Stimulated activated naive CD8-positive, alpha-beta T cell treated with anti-CD3 and anti-CD28 coated beads, Interleukin-15, Interleukin-2, amounts not matched to agents 100 ng/mL and 50 ng/mL, for 24 hours (primary cell): Measurements from ENCODE around the gene VPS13D.

Source experiments
- H3K27ac Mint-ChIP-seq: one replicate; pipeline ENCODE4 v1.8.0; 2021; ENCODE audit warnings: mild to moderate bottlenecking, mixed read lengths
- H3K27me3 Mint-ChIP-seq: one replicate; pipeline ENCODE4 v1.8.0; 2021; ENCODE audit warnings: mixed read lengths
- H3K36me3 Mint-ChIP-seq: one replicate; pipeline ENCODE4 v1.8.0; 2021; ENCODE audit warnings: low read depth, mixed read lengths
- H3K4me1 Mint-ChIP-seq: one replicate; pipeline ENCODE4 v1.8.0; 2021; ENCODE audit warnings: low read depth, mixed read lengths
- H3K4me3 Mint-ChIP-seq: one replicate; pipeline ENCODE4 v1.8.0; 2021; ENCODE audit warnings: mild to moderate bottlenecking, mixed read lengths
- H3K9me3 Mint-ChIP-seq: one replicate; pipeline ENCODE4 v1.8.0; 2021; ENCODE audit warnings: mixed read lengths

Gene VPS13D

DNA sequence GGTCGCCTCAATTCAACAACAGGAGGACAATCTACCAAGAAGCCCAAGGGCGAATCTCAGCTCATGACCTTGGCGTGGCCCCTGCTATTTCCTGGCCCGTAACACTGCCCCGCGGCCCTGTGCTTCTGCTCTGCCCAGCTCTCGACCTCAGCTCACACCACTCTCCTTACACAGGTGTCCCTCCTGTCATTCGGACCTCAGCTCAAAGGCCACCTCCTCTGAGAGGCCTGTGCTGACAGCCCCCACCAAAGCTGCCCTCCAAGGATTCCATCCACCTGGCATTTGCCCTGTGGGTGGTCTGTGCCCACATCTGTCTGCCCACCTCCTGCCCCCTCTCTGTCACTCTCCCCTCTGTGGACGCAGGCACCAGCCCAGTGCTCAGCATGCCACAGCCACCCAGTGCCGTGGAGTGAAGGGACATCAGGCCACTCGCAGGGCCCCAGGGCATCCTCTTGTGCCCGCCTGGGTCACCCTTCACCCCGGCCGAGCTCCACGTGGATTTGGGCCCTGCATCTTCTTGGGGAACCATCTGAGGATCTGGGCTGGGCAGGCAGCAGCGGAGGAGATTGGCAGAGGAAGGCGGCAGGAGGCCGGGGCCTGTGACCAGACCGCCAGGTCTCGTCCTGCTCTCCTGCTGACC is 317.9 kb downstream of the VPS13D start:
- H3K27me3 Mint-ChIP-seq = no peaks in the 10 kb centered on the region
- peaks cover 19% of the 10 kb centered on the region for H3K4me1 Mint-ChIP-seq
- H3K9me3 Mint-ChIP-seq = no peaks in the 10 kb centered on the region
- H3K4me3 Mint-ChIP-seq = no peak overlapping the region
- H3K36me3 Mint-ChIP-seq = no peaks in the 10 kb centered on the region
- H3K27ac Mint-ChIP-seq = peak overlapping the region; percentile 26

DNA sequence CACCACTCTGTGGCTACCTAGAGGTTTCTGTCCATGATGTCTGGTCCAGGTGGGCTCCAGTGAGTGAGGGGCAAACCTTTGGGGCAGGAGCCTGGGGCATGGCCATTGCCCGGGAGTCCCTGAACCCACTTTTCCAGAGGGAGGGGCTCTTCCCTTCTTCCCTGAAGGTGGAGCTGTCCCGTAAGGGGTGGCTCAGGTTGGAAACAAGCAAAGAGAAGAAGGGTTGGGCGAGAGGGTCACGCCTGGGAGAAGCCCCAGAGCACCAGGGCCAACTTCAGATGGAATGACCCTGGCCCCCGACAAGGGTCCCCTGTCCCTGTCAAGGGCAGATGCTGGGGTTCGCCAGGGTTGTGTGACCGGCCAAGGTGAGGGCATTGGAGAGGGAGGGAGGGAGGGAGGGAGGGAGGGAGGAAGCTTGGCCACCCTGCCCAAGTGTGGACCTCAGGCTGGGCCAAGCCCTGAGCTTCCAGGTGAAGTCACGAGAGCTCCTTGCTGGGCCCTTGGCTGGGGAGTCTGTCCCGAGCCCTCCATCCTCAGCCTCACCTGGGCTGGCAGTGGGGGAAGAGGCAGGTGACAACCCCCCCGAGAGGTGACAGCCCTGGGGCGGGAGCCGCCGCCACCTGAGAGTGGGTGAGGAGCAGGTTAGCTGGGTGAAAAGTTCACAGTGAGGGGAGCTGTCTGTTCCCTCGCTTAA is 318.6 kb downstream of the VPS13D start:
- H3K27me3 Mint-ChIP-seq = no peaks in the 10 kb centered on the region
- no peak overlapping the region for H3K27ac Mint-ChIP-seq
- H3K4me1 Mint-ChIP-seq = peaks cover 19% of the 10 kb centered on the region
- no peaks in the 10 kb centered on the region for H3K9me3 Mint-ChIP-seq
- H3K4me3 Mint-ChIP-seq = no peak overlapping the region
- no peaks in the 10 kb centered on the region for H3K36me3 Mint-ChIP-seq

DNA sequence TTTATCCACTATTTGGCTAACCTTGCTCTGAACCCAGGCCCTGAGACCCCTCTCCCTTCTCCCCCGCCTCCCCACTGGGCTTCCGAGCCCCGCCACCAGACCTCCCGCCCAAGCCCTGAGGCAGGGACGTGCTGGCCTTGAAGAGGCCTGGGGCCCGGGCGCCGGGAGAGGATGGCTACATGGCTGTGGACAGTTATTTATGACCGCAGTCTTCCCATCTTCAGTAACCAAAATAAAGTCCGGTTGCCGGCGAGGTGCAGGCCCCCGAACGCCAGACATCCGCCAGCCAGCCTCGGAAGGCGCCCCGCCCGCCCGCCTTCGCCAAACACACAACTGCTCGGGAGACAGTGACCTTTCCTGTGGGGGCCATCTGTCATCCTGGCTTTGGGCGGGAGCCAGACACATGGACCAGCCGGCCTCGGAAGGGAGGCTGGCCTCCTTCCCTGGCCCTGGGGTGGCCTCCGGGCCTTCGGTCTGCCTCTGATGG is 319.2 kb downstream of the VPS13D start:
- peaks cover 19% of the 10 kb centered on the region for H3K4me1 Mint-ChIP-seq
- no peak overlapping the region for H3K4me3 Mint-ChIP-seq
- no peaks in the 10 kb centered on the region for H3K9me3 Mint-ChIP-seq
- H3K27ac Mint-ChIP-seq = no peak overlapping the region
- H3K27me3 Mint-ChIP-seq = no peaks in the 10 kb centered on the region
- H3K36me3 Mint-ChIP-seq = no peaks in the 10 kb centered on the region

DNA sequence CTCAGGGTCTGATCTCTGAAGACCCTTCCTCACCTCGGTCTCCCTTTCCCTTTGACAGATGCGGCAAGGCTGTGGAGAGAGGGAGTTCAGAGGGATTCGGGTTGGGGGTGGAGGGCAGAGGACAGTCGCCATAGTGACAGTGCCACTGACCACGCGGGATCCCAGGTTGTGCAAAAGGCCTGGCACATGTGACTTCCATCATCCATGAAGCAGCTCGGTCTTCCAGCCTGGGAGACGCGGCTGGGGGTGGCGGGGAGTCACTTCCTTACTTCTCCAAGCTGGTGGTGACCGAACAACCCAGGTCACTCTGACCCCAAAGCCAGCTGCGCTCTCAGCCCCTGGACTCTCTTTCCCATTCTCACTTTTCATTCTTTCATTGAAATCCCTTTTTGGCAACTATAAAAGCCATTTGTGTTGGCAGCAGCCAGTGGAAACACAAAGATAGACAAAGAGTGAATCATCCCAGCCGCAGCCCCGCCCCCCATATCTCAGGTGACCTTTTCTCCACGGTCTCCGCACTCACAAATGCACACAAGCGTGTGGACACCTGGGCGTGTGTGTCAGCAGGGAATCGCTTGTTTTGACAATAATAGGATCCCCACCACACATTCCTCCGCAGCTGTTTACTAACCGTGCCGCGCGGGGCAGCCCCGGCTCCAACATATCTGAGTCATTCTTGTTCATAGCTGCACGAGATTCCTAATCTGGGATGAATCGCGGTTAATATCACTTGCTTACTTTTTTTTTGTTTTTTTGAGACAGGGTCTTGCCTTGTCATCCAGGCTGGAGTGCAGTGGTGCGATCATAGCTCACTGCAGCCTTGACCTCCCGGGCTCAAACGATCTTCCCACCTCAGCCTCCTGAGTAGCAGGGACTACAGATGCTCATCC is 319.9 kb downstream of the VPS13D start:
- Mint-ChIP-seq H3K27ac (peak overlapping the region; percentile 5), H3K9me3 (no peaks in the 10 kb centered on the region), H3K4me3 (no peak overlapping the region), H3K36me3 (no peaks in the 10 kb centered on the region), H3K4me1 (peaks cover 14% of the 10 kb centered on the region), H3K27me3 (no peaks in the 10 kb centered on the region)

DNA sequence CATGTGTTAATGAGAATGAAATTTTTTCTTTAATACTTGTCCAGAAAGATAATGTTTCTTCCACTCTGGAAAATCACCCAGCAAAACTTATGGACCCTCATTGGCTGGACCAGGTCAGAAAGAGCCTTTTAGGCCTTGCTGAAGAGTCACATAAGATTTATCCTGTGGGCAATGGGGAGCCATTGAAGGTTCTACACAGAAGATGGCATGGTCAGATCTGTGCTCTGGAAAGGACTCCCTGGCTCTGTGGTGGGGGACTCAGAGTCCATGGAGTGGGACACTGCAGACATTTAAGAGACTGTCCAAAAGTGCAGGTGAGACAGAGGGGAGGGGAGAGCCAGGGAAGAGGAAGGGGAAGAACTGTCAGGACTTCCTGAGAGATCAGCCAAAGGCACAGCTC is 321.8 kb downstream of the VPS13D start:
- H3K4me3 Mint-ChIP-seq = no peak overlapping the region
- no peaks in the 10 kb centered on the region for H3K9me3 Mint-ChIP-seq
- no peaks in the 10 kb centered on the region for H3K27me3 Mint-ChIP-seq
- H3K27ac Mint-ChIP-seq = no peak overlapping the region
- peaks cover 8% of the 10 kb centered on the region for H3K4me1 Mint-ChIP-seq
- H3K36me3 Mint-ChIP-seq = no peaks in the 10 kb centered on the region

DNA sequence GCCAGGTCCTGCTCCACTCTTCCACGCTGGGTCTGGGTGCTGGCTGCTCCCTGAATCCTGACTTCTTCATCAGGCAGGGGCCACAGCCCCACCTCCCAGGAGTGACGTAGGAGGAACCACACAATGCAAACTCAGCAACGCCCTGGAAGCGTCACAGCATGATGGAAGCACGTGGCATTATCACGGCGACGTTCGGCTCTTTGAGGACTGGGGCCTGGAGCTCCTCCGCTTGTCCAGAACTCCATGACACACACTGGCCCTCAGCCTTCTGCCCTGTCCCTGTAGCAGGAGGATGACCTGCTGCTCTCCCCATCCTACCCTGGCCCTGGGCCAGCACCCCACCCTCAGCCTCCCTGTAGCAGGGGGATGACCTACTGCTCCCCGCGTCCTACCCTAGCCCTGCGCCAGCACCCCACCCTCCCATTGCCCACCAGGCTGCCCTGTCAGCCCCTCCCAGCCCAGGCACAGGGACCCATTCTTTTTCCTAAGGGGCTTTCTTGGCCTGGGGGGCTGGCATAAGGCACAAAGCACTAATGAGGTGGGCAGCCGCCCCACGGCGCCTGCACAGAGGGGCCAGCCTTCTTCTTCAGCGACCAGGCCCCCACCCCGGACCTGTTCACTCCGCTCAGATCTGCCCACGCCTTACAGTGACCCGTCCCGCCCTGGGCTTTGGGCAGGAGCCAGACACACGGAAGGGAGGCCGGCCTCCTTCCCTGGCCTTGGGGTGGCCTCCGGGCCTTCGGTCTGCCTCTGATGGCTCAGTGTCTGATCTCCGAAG is 322.5 kb downstream of the VPS13D start:
- Mint-ChIP-seq H3K27me3 (no peaks in the 10 kb centered on the region), H3K9me3 (no peaks in the 10 kb centered on the region), H3K4me3 (no peak overlapping the region), H3K4me1 (peaks cover 8% of the 10 kb centered on the region), H3K27ac (no peak overlapping the region), H3K36me3 (no peaks in the 10 kb centered on the region)

DNA sequence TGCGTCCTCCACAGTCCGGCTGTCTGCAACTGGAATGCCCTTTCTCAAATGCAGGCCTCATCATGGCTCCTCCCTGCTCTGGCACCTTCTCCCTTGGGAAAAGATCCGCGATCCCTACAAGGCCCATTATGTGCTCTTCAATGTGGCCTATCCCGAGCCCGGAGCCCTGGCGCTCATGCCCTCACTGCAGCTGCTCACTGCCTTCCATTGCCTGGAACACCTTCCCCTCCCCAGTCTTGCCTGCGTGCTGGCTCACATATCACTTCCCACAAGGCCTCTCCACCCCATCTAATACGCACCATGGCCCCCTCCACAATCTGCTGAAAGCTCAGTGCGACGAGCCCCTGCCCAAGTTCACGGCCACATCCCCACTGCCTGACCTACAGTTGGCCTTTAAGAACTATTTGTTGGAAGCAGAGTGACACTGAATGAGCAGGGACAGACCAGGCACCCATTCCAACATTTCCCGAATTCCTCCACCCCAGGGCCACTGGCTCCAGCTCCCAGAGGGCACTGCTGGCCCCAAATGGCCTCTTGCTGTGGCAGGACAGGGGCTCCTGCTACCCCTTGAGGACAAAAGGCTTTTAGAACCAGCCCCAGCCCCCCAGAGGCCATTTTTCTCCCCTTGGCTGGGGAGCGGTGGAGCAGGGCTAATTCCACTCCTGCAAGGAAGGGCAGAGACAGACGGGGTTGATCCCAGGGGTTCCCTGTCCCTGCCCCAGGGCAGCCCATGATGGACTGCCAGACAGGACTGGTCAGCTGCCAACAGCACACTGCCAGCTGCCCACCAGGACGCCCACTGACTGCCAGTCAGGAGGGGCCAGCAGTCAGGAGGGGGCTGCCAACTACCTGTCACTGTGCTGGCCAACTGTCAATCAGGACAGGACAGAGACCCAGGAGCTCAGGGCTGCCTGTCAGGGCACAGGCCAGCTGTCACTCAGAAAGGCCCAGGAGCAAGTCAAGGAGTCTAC is 323.4 kb downstream of the VPS13D start:
- Mint-ChIP-seq H3K4me1 (peaks cover 8% of the 10 kb centered on the region), H3K27ac (no peak overlapping the region), H3K36me3 (no peaks in the 10 kb centered on the region), H3K4me3 (no peak overlapping the region), H3K27me3 (no peaks in the 10 kb centered on the region), H3K9me3 (no peaks in the 10 kb centered on the region)

DNA sequence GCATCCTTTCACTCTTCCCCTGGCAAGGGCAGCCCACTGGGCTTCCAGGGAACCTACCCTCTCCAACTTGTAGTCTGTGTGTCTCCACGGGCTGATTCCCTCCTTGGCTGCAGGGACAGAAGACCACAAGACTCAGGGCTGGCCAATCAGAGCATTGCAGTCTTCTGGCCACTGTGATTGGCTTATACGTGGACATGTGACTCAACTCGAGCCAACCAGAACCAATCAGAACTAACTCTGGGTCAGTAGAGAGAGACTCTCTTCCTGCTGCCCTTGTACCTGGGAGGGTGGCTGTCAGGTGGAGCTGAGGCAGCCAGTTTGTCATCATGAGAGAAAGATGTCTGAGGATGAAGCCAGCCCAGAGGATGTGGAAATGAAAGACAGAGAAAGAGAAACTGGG is 324.1 kb downstream of the VPS13D start:
- no peak overlapping the region for H3K27ac Mint-ChIP-seq
- no peaks in the 10 kb centered on the region for H3K36me3 Mint-ChIP-seq
- no peaks in the 10 kb centered on the region for H3K27me3 Mint-ChIP-seq
- H3K9me3 Mint-ChIP-seq = no peaks in the 10 kb centered on the region
- H3K4me3 Mint-ChIP-seq = no peak overlapping the region
- H3K4me1 Mint-ChIP-seq = peaks cover 8% of the 10 kb centered on the region

DNA sequence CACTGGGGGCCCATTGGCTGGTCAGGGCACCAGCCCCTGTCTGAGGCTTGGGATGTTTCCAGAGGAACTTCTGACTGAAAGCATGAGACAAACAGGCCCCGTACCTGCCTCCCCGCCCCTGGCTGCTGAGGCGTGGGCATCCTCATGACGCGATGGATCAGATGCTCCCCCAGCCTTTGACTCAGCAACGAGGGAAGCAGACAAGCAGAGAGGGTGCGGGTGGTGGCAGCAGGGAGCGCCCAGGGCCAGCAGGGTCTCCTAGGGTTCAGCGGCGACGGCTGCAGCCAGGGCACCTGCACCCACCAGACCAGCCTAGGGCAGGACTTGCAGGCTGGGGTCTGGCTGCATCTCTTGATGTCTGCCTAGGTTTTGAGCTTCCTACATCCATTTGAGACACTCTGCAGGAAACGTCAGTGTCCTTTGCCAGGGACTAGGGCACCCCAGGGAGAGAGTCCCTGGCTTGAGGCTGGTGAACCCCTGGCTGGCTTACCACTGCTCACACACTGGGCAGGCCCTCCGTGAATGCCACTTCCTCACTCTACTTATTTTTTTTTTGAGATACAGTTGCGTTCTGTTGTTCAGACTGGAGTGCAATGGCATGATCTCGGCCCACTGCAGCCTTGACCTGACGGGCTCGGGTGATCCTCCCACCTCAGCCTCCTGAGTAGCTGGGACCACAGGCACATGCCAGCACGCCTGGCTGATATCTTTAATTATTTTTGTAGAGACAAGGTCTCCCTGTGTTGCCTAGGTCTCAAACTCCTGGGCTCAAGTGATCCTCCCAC is 324.9 kb downstream of the VPS13D start:
- Mint-ChIP-seq H3K36me3 (no peaks in the 10 kb centered on the region), H3K27me3 (no peaks in the 10 kb centered on the region), H3K27ac (no peak overlapping the region), H3K4me1 (peaks cover 4% of the 10 kb centered on the region), H3K4me3 (no peak overlapping the region), H3K9me3 (no peaks in the 10 kb centered on the region)

DNA sequence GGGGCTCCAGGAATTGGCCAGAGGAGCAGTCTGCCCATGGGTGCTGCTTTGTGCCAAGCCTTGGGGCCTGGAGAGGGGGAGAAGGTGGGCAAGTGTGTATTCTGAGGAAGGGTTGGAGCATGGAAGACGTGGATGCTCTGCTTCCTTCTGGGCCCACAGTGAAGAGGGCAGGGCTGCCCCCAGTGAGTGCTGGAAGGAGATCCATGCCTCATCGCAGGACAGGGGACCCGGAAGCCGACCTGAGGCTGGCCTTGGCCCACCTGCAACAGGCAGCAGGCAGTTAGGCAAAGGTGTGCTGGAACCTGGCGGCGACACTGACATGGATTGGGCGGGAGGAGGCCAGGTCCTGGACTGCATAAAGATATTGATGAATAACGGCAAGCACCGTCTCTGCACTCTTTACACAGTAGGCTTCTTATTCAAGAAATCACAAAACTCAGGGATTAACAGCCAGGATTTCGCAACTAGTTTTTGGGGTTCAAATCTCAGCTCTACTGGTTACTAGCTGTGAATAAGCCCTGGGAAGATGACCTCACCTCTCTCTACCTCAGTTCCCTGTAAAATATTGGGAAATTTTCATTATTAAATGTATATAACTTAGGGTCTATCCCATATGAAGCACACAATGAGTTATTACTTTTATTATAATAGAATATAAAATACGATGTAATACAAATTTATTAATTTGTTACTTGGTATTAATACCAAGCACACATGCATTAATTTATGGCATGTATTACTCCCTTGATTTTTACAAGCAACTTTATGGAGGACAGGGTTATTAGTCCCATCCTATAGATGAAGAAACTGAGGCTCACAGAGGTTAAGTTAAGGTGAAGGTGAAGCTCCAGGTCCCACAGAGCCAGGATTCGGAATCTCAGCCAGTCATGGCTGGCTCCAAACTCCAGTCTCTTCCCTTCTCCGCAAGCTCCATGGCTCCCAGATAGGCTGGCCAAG is 325.9 kb downstream of the VPS13D start:
- no peak overlapping the region for H3K4me3 Mint-ChIP-seq
- no peaks in the 10 kb centered on the region for H3K36me3 Mint-ChIP-seq
- H3K27ac Mint-ChIP-seq = no peak overlapping the region
- no peaks in the 10 kb centered on the region for H3K27me3 Mint-ChIP-seq
- no peaks in the 10 kb centered on the region for H3K9me3 Mint-ChIP-seq
- no peaks in the 10 kb centered on the region for H3K4me1 Mint-ChIP-seq

DNA sequence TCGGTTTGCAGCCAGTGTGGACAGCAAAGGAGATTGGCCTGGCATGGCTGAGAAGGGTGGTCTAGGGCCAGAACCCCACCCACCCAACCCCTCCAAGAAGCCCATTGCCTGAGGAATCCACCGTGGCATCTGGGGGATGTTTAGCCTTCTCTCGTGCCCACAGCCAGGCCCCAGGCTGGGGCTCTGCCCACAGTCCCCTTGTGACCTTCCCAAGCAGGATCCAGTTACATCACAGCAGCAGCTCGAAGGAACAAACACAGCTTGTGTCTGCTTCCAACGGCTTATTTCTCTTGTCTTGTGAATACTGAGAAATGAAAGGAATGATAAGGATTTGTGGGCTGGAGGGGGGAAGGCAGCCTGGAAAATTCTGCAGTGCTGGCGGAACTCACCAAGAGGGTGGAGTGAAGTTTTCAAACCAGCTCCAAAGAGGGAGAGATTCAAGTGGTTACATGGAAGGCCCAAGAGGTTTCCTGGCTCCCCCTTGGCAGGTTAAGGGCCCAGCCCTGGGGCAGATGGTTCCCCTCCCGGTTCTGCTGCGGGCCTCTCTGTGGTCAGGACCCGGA is 326.6 kb downstream of the VPS13D start:
- Mint-ChIP-seq H3K27ac (no peak overlapping the region), H3K9me3 (no peaks in the 10 kb centered on the region), H3K4me3 (no peak overlapping the region), H3K4me1 (no peaks in the 10 kb centered on the region), H3K27me3 (no peaks in the 10 kb centered on the region), H3K36me3 (no peaks in the 10 kb centered on the region)
